ENCODE results near the gene CLSTN3. TPM values are rescaled to one million over a fixed set of nuclear protein-coding genes. Genes with fewer than 3 reads are reported as not detected.

Gene CLSTN3
- total and polyA plus RNA-seq, 2 donors (not counting 1 experiment from before 2014, with no cell fraction given), result 11.9 to 23.5 TPM

- no peaks in the 10 kb centered on the region for H3K27me3 ChIP-seq (ENCODE audit: control insufficient read depth, insufficient read depth, low read length)
- peak overlapping the region; percentile 87 for H3K9ac ChIP-seq (ENCODE audit: insufficient read depth, low read length)
- H3K79me2 ChIP-seq (ENCODE audit: control insufficient read depth, insufficient read depth, low read length), result peaks cover 11% of the 10 kb centered on the region
These were observed 20.6 kb upstream of the CLSTN3 start for GRCh38 chr12:7109572-7109920.

GRCh38 chr12:7110661-7111060, 19.5 kb upstream of the CLSTN3 start:
- Histone ChIP-seq H3K4me2 (ENCODE audit: extremely low read depth, insufficient read depth, low read length) (no peak overlapping the region), H3K9me3 (ENCODE audit: control insufficient read depth, insufficient read depth, low read depth, low read length) (no peaks in the 10 kb centered on the region), H3K36me3 (ENCODE audit: control insufficient read depth, insufficient read depth, low read length) (peaks cover 2% of the 10 kb centered on the region), H2AFZ (ENCODE audit: low read length) (no peak overlapping the region), H3K9ac (ENCODE audit: insufficient read depth, low read length) (no peak overlapping the region), H3K4me3 (replicated peaks in 1 of 4; ENCODE audit: control extremely low read depth in 1 of 4, insufficient read depth in 1 of 4, low read depth in 3 of 4, low read length in 4 of 4) (no peak overlapping the region), H3K79me2 (ENCODE audit: control insufficient read depth, insufficient read depth, low read length) (peaks cover 11% of the 10 kb centered on the region), H4K20me1 (ENCODE audit: control insufficient read depth, extremely low read depth, insufficient read depth, low read length) (no peaks in the 10 kb centered on the region), H3K27me3 (ENCODE audit: control insufficient read depth, insufficient read depth, low read length) (no peaks in the 10 kb centered on the region), H3K27ac (ENCODE audit: insufficient read depth, low read length) (no peak overlapping the region), H3K4me1 (ENCODE audit: control insufficient read depth, extremely low read depth, insufficient read depth, low read length) (peaks cover 5% of the 10 kb centered on the region)
- no peak for TF ChIP-seq CTCF (conservative IDR thresholded peaks at IDR 0.05 in 1 of 2, IDR thresholded peaks at IDR 0.05 in 1 of 2; ENCODE audit: low read depth in 1 of 2, low read length in 2 of 2)
- no peak for TF ChIP-seq EZH2 (IDR thresholded peaks at IDR 0.05; ENCODE audit: low read length, missing control alignments)
- DNase-seq (ENCODE audit: low read depth in 2 of 2), result no peak

More at GRCh38 chr12:7109572-7109920, 20.6 kb upstream of the CLSTN3 start:
- H2AFZ ChIP-seq (ENCODE audit: low read length), result no peak overlapping the region
- H3K4me3 ChIP-seq (replicated peaks in 1 of 4; ENCODE audit: control extremely low read depth in 1 of 4, insufficient read depth in 1 of 4, low read depth in 3 of 4, low read length in 4 of 4), result peak overlapping the region; percentile 57 to 85 (median 77)
- TF ChIP-seq CTCF (conservative IDR thresholded peaks at IDR 0.05 in 1 of 2, IDR thresholded peaks at IDR 0.05 in 1 of 2; ENCODE audit: low read depth in 1 of 2, low read length in 2 of 2) (no peak), EZH2 (IDR thresholded peaks at IDR 0.05; ENCODE audit: low read length, missing control alignments) (no peak)
- H4K20me1 ChIP-seq (ENCODE audit: control insufficient read depth, extremely low read depth, insufficient read depth, low read length), result no peaks in the 10 kb centered on the region
- peak overlapping the region; percentile 88 for H3K4me2 ChIP-seq (ENCODE audit: extremely low read depth, insufficient read depth, low read length)
- H3K9me3 ChIP-seq (ENCODE audit: control insufficient read depth, insufficient read depth, low read depth, low read length), result no peaks in the 10 kb centered on the region
- no peak for DNase-seq (ENCODE audit: low read depth in 2 of 2)
- peak overlapping the region; percentile 97 for H3K27ac ChIP-seq (ENCODE audit: insufficient read depth, low read length)
- peaks cover 5% of the 10 kb centered on the region for H3K4me1 ChIP-seq (ENCODE audit: control insufficient read depth, extremely low read depth, insufficient read depth, low read length)
- peaks cover 2% of the 10 kb centered on the region for H3K36me3 ChIP-seq (ENCODE audit: control insufficient read depth, insufficient read depth, low read length)

- H3K27me3 ChIP-seq (ENCODE audit: control insufficient read depth, insufficient read depth, low read length), result no peaks in the 10 kb centered on the region
- DNase-seq (ENCODE audit: low read depth in 2 of 2), result no peak
- peaks cover 4% of the 10 kb centered on the region for H3K36me3 ChIP-seq (ENCODE audit: control insufficient read depth, insufficient read depth, low read length)
- no peak overlapping the region for H3K4me2 ChIP-seq (ENCODE audit: extremely low read depth, insufficient read depth, low read length)
- TF ChIP-seq EZH2 (IDR thresholded peaks at IDR 0.05; ENCODE audit: low read length, missing control alignments), result no peak
- no peak for TF ChIP-seq CTCF (conservative IDR thresholded peaks at IDR 0.05 in 1 of 2, IDR thresholded peaks at IDR 0.05 in 1 of 2; ENCODE audit: low read depth in 1 of 2, low read length in 2 of 2)
- no peaks in the 10 kb centered on the region for H4K20me1 ChIP-seq (ENCODE audit: control insufficient read depth, extremely low read depth, insufficient read depth, low read length)
- peaks cover 5% of the 10 kb centered on the region for H3K4me1 ChIP-seq (ENCODE audit: control insufficient read depth, extremely low read depth, insufficient read depth, low read length)
- peaks cover 10% of the 10 kb centered on the region for H3K79me2 ChIP-seq (ENCODE audit: control insufficient read depth, insufficient read depth, low read length)
- H3K9ac ChIP-seq (ENCODE audit: insufficient read depth, low read length), result no peak overlapping the region
- H3K9me3 ChIP-seq (ENCODE audit: control insufficient read depth, insufficient read depth, low read depth, low read length), result no peaks in the 10 kb centered on the region
- H3K4me3 ChIP-seq (replicated peaks in 1 of 4; ENCODE audit: control extremely low read depth in 1 of 4, insufficient read depth in 1 of 4, low read depth in 3 of 4, low read length in 4 of 4), result no peak overlapping the region
- no peak overlapping the region for H3K27ac ChIP-seq (ENCODE audit: insufficient read depth, low read length)
- H2AFZ ChIP-seq (ENCODE audit: low read length), result no peak overlapping the region
These were observed 18.1 kb upstream of the CLSTN3 start for GRCh38 chr12:7112041-7112440.
